A549 (cell line): ENCODE data around the gene ZSWIM5.

ENCODE experiments used
- CHD4 ChIP-seq: fragments of 200-600 bp; sonication (generic); IDR thresholded peaks from 2 replicates; pipeline ENCODE4 v1.6.1; 2016; ENCODE audit warnings: antibody characterized with exemption, mild to moderate bottlenecking, borderline replicate concordance
- EP300 ChIP-seq, 2 experiments: fragments of >200 bp; sonication (Bioruptor Twin); formaldehyde crosslinking; IDR thresholded peaks; 2 replicates in 1 of 2; 3 replicates in 1 of 2; pipeline ENCODE4 v1.6.1; 2016 to 2017
- NFE2L2 ChIP-seq: fragments of 150-350 bp; conservative IDR thresholded peaks from 2 replicates; pipeline ENCODE4 v1.6.1; 2014; ENCODE audit warnings: low read length
- NPAS2 ChIP-seq: fragments of 250-450 bp; sonication (Bioruptor Pico); IDR thresholded peaks from 2 replicates; pipeline ENCODE4 v1.8.0; 2022; ENCODE audit warnings: mild to moderate bottlenecking, moderate library complexity, borderline replicate concordance
- TF ChIP-seq, protein P1 (sequence below): fragments of >200 bp; sonication (Bioruptor Twin); formaldehyde crosslinking; IDR thresholded peaks from 3 replicates; pipeline ENCODE4 v1.5.1; 2016
- TF ChIP-seq, protein P2 (sequence below): IDR thresholded peaks from 2 replicates; pipeline ENCODE4 v1.6.1; 2012

DNA sequence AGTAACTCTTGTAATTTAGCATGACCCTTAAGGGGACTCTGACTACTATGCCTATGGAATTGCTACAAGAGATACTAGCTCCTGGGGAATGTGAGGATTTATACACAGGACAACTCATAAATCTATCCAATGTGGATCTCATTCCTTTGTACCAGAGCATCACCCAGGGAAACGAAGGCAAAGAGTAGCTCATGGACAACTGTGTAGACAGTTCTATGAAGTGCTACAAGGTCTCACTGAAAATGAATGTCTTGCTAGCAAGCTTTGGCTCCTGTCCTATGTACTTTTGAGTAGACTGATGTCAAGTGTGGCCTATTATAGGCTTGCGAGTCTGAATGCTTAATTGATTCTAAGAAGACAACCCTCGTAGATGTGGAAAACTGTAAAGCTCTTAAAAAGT lies 93.7 kb downstream of the ZSWIM5 start:
- TF ChIP-seq EP300 (IDR thresholded peaks at IDR 0.05) (no peak), NPAS2 (no peak), CHD4 (no peak), NFE2L2 (no peak)
- TF ChIP-seq, protein P1, sequence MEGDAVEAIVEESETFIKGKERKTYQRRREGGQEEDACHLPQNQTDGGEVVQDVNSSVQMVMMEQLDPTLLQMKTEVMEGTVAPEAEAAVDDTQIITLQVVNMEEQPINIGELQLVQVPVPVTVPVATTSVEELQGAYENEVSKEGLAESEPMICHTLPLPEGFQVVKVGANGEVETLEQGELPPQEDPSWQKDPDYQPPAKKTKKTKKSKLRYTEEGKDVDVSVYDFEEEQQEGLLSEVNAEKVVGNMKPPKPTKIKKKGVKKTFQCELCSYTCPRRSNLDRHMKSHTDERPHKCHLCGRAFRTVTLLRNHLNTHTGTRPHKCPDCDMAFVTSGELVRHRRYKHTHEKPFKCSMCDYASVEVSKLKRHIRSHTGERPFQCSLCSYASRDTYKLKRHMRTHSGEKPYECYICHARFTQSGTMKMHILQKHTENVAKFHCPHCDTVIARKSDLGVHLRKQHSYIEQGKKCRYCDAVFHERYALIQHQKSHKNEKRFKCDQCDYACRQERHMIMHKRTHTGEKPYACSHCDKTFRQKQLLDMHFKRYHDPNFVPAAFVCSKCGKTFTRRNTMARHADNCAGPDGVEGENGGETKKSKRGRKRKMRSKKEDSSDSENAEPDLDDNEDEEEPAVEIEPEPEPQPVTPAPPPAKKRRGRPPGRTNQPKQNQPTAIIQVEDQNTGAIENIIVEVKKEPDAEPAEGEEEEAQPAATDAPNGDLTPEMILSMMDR, result no peak
- TF ChIP-seq, protein P2, sequence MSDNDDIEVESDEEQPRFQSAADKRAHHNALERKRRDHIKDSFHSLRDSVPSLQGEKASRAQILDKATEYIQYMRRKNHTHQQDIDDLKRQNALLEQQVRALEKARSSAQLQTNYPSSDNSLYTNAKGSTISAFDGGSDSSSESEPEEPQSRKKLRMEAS, result no peak
